Measurements from ENCODE around the gene ARL13A.

DNA sequence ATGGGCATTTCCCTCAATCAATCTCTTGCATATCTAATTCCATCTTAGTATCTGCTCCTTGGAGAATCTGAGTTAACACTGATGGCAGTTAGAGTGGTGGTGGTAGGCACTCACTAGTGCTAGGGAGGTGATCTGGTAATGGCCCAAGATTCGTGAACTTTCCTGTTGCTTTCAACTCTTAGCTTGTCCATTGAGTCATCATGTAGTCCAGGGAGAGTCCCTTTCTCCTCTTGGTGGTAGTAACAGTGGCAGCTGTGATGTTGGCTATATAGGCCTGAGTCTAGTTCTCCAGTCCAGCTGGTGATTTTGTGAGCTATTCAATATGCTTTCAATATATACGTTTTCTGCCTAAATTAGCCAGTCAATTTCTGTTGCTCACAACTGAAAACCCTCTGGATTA is 33.7 kb upstream of the ARL13A start:
- TF ChIP-seq, protein P1, sequence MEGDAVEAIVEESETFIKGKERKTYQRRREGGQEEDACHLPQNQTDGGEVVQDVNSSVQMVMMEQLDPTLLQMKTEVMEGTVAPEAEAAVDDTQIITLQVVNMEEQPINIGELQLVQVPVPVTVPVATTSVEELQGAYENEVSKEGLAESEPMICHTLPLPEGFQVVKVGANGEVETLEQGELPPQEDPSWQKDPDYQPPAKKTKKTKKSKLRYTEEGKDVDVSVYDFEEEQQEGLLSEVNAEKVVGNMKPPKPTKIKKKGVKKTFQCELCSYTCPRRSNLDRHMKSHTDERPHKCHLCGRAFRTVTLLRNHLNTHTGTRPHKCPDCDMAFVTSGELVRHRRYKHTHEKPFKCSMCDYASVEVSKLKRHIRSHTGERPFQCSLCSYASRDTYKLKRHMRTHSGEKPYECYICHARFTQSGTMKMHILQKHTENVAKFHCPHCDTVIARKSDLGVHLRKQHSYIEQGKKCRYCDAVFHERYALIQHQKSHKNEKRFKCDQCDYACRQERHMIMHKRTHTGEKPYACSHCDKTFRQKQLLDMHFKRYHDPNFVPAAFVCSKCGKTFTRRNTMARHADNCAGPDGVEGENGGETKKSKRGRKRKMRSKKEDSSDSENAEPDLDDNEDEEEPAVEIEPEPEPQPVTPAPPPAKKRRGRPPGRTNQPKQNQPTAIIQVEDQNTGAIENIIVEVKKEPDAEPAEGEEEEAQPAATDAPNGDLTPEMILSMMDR (IDR thresholded peaks at IDR 0.05): no peak
- TF ChIP-seq POLR2A (IDR thresholded peaks at IDR 0.05): no peak
